ENCODE data around the gene GDI2.

The GDI2 gene

DNA sequence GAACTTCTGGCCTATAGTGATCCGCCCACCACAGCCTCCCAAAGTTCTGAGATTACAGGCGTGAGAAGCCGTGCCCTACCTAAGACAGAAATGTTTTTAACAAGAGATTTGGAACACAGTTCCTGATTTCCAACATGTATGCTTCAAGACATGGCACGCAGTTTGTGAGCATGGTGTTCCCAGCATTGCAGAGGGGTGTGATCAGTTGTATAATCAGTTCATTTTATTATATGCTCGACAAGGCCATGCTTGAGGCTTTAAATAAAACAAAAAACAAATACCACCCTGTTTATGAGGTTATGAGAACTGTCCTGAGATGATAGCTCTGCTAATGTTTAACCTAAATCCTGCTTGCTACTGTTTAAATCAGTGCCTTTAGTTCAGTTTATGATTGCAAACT, 68.4 kb downstream of the GDI2 start:
- Histone ChIP-seq H3K36me3 (no peaks in the 10 kb centered on the region; the same call in 1 of the 2 replicates), H3K4me3 (ENCODE audit: low read depth, low read length) (no peak overlapping the region)

DNA sequence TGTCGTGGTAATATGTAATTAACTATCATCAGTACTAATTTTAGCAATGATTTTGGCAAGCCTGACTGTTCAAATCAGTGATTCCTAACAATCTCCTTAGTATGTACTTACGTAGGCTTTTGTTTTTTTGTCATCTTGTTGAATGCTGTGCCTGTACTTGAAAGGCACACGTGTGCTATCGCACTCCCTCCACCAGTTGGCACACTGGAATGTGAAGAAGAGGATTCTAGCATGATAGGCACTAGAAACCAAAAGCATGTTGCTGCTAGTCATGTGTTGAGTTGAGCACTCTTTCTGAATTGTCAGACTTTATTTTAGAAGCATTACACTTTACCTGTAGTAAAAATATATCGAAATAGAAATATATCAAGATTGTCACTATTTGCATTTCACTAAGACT, 69.5 kb downstream of the GDI2 start:
- DNase-seq = no peak
- Histone ChIP-seq H3K27me3 (ENCODE audit: insufficient read depth, low read depth, severe bottlenecking) (no peaks in the 10 kb centered on the region), H3K36me3 (no peaks in the 10 kb centered on the region; the same call in 1 of the 2 replicates), H3K27ac (no peak overlapping the region), H3K9me3 (ENCODE audit: severe bottlenecking) (no peaks in the 10 kb centered on the region), H3K4me3 (ENCODE audit: low read depth, low read length) (no peak overlapping the region)
- TF ChIP-seq, protein P1, sequence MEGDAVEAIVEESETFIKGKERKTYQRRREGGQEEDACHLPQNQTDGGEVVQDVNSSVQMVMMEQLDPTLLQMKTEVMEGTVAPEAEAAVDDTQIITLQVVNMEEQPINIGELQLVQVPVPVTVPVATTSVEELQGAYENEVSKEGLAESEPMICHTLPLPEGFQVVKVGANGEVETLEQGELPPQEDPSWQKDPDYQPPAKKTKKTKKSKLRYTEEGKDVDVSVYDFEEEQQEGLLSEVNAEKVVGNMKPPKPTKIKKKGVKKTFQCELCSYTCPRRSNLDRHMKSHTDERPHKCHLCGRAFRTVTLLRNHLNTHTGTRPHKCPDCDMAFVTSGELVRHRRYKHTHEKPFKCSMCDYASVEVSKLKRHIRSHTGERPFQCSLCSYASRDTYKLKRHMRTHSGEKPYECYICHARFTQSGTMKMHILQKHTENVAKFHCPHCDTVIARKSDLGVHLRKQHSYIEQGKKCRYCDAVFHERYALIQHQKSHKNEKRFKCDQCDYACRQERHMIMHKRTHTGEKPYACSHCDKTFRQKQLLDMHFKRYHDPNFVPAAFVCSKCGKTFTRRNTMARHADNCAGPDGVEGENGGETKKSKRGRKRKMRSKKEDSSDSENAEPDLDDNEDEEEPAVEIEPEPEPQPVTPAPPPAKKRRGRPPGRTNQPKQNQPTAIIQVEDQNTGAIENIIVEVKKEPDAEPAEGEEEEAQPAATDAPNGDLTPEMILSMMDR (IDR thresholded peaks at IDR 0.05; ENCODE audit: low read depth, low read length) = no peak

More for the DNA sequence above, 68.4 kb downstream of the GDI2 start:
- no peaks in the 10 kb centered on the region for H3K9me3 ChIP-seq (ENCODE audit: severe bottlenecking)
- DNase-seq = no peak
- TF ChIP-seq, protein P1 (IDR thresholded peaks at IDR 0.05; ENCODE audit: low read depth, low read length) = no peak
- H3K27me3 ChIP-seq (ENCODE audit: insufficient read depth, low read depth, severe bottlenecking) = no peaks in the 10 kb centered on the region
- no peak overlapping the region for H3K27ac ChIP-seq

DNA sequence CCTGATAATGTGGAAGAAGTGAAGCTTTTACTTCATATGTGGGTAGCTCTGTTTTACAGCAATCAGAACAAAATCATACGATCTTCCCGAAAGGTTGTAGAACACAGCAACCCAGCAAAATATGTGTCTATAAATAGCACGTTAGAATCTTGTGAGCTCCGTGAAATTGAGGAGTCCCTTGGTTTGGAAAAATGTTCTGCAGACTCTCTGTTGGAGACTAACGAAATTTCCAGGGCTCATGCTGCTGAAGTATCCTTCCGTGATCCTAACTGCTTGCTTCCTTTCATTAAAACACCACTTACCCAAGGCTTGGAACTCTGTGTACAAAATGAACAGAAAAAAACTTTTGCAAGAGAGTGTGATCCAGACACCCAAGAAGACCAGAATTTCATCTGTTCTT, 71.1 kb downstream of the GDI2 start:
- Histone ChIP-seq H3K27ac (no peak overlapping the region), H3K27me3 (ENCODE audit: insufficient read depth, low read depth, severe bottlenecking) (no peaks in the 10 kb centered on the region), H3K4me3 (ENCODE audit: low read depth, low read length) (no peak overlapping the region), H3K36me3 (no peaks in the 10 kb centered on the region; the same call in 1 of the 2 replicates), H3K9me3 (ENCODE audit: severe bottlenecking) (no peaks in the 10 kb centered on the region)
- DNase-seq = no peak
- TF ChIP-seq, protein P1 (IDR thresholded peaks at IDR 0.05; ENCODE audit: low read depth, low read length) = no peak

DNA sequence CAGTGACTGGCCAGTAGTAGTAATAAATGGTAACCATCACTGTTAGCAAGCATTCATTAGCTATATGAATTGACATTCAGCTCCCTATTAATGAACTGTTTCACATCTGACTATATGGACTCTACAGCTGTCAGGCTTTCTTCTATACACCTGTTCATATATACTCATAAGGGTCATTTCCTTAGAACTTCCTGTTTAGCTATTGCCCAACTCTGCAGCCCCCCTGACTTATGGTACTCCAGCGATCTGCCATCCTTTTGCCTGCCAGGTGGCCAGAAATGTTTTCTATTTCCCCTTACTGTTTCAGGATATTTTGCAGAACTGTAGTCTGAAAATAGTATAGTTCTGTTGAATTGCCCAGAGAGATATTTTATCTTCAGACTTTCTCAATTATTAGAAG, 72.0 kb downstream of the GDI2 start:
- Histone ChIP-seq H3K9me3 (ENCODE audit: severe bottlenecking) (no peaks in the 10 kb centered on the region), H3K36me3 (no peaks in the 10 kb centered on the region; the same call in 1 of the 2 replicates), H3K27ac (no peak overlapping the region), H3K27me3 (ENCODE audit: insufficient read depth, low read depth, severe bottlenecking) (no peaks in the 10 kb centered on the region), H3K4me3 (ENCODE audit: low read depth, low read length) (no peak overlapping the region)
- TF ChIP-seq, protein P1 (IDR thresholded peaks at IDR 0.05; ENCODE audit: low read depth, low read length) = no peak
- DNase-seq = no peak

DNA sequence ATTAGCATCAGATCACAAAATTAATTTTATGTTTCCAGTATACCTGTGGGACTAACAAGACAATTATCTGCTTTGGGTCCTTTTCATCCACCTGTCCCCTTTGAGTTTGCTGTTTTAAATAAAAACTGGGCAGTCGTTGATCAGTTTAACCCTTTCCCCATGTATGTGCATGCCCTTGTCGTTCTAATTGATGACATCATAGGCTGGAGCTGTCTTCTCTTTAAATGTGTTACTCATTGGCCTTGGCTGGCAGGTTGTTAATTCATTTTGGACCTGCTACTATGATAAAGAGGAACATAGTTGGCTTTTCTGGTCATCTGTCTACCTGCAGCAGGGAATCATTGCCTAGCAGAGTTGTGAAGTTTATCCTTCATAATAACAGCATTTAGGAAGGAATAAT, 74.8 kb downstream of the GDI2 start:
- H3K27me3 ChIP-seq (ENCODE audit: insufficient read depth, low read depth, severe bottlenecking) = no peaks in the 10 kb centered on the region
- no peaks in the 10 kb centered on the region; the same call in 1 of the 2 replicates for H3K36me3 ChIP-seq

More for the DNA sequence above, 74.8 kb downstream of the GDI2 start:
- Histone ChIP-seq H3K27ac (no peak overlapping the region), H3K4me3 (ENCODE audit: low read depth, low read length) (no peak overlapping the region), H3K9me3 (ENCODE audit: severe bottlenecking) (no peaks in the 10 kb centered on the region)
- DNase-seq = no peak
- TF ChIP-seq, protein P1 (IDR thresholded peaks at IDR 0.05; ENCODE audit: low read depth, low read length) = no peak
